K562 (cell line): Measurements from ENCODE around the gene OLFM3. TPM values are rescaled to one million over a fixed set of nuclear protein-coding genes. Genes with fewer than 3 reads are reported as not detected.

Source experiments
- ATAC-seq: fragments of 200-7000 bp; cut with Tn5 transposase; 3 replicates; pipeline ENCODE4 v1.9.1; 2020; ENCODE audit warnings: moderate library complexity
- BruUV-seq: library from RNA; stranded (reverse); fragments of 400-500 nt; replicated peaks from 2 replicates; lab custom pipeline; 2021; lab: Mats Ljungman, UMichigan
- CTCF ChIA-PET: fragments of 300-600 bp; formaldehyde crosslinking; extraction: SDS; loops from one replicate; lab custom pipeline; 2021; ENCODE audit warnings: low intra/inter-chr PET ratio; lab: Yijun Ruan, JAX
- POLR2A ChIA-PET: fragments of 300-600, 350-650 bp; sonication (Branson Sonifier 250); formaldehyde crosslinking; extraction: SDS; loops from one replicate; lab custom pipeline; 2021; ENCODE audit warnings: antibody characterized with exemption, inconsistent platforms; lab: Yijun Ruan, JAX
- DNase-seq, 4 experiments: peaks; one replicate each; pipeline versions ENCODE4 v3.0.0 to v3.0.0-alpha.2; 2011 to 2018; ENCODE audit warnings: low spot score in 3 of 4, mixed read lengths in 3 of 4; ENCODE audit errors: extremely low read depth in 1 of 4
- FAIRE-seq: peaks from 2 replicates; lab custom pipeline; 2011; peaks lifted over from hg19 to GRCh38; lab: Jason Lieb, UNC
- H2AFZ ChIP-seq: 2 replicates; pipeline ENCODE4 v1.6.0; 2011; ENCODE audit warnings: low read depth, low read length, control low read depth, inconsistent platforms
- H3K27ac ChIP-seq: fragments of 200-600 bp; 3 replicates; pipeline ENCODE4 v1.8.0; 2011; ENCODE audit warnings: low read depth, mild to moderate bottlenecking, control low read depth, inconsistent platforms, low read length, moderate library complexity, mixed read lengths; ENCODE audit errors: extremely low read depth
- H3K27me3 ChIP-seq, 2 experiments: fragments of 300-600 bp in 1 of 2; 2 replicates in 1 of 2; 3 replicates in 1 of 2; pipeline versions ENCODE4 v1.6.0 to v1.8.0; 2011; ENCODE audit warnings: inconsistent platforms in 2 of 2, low read length in 2 of 2, mild to moderate bottlenecking in 1 of 2, mixed read lengths in 1 of 2, moderate library complexity in 1 of 2; ENCODE audit not compliant: control insufficient read depth in 2 of 2, insufficient read depth in 2 of 2
- H3K36me3 ChIP-seq: fragments of 300-600 bp; 3 replicates; pipeline ENCODE4 v1.8.0; 2011; ENCODE audit warnings: mild to moderate bottlenecking, low read length, inconsistent platforms; ENCODE audit not compliant: control insufficient read depth, insufficient read depth
- H3K4me1 ChIP-seq, 2 experiments: fragments of 200-600 bp in 1 of 2; replicated peaks in 1 of 2; 2 replicates in 1 of 2; 3 replicates in 1 of 2; pipeline versions ENCODE4 v1.5.1 to v1.8.0; 2011; ENCODE audit warnings: inconsistent platforms in 2 of 2, low read length in 2 of 2, mild to moderate bottlenecking in 1 of 2, mixed read lengths in 1 of 2, moderate library complexity in 1 of 2; ENCODE audit not compliant: control insufficient read depth in 2 of 2, insufficient read depth in 2 of 2
- H3K4me2 ChIP-seq: 2 replicates; pipeline ENCODE4 v1.6.1; 2011; ENCODE audit warnings: low read length, control low read depth, inconsistent platforms, mixed read lengths; ENCODE audit not compliant: insufficient read depth
- H3K4me3 ChIP-seq: fragments of 200-600 bp; sonication (generic), shearing (Covaris generic); 2 replicates; pipeline ENCODE4 v1.5.1; 2016; ENCODE audit warnings: control low read depth, inconsistent platforms
- H3K79me2 ChIP-seq: fragments of 200-600 bp; 3 replicates; pipeline ENCODE4 v1.8.0; 2011; ENCODE audit warnings: low read length, inconsistent platforms; ENCODE audit not compliant: control insufficient read depth, insufficient read depth
- H3K9ac ChIP-seq, 2 experiments: 2 replicates each; pipeline versions ENCODE4 v1.6.0 to v1.6.1; 2011; ENCODE audit warnings: low read depth in 2 of 2, low read length in 2 of 2, control low read depth in 1 of 2, inconsistent platforms in 1 of 2, mild to moderate bottlenecking in 1 of 2, mixed read lengths in 1 of 2; ENCODE audit not compliant: insufficient read depth in 1 of 2
- H3K9me1 ChIP-seq: one replicate; pipeline ENCODE4 v1.6.0; 2011; ENCODE audit warnings: inconsistent platforms, mild to moderate bottlenecking, low read length, moderate library complexity; ENCODE audit not compliant: control insufficient read depth, insufficient read depth
- H3K9me3 ChIP-seq: replicated peaks from 2 replicates; pipeline ENCODE4 v1.5.1; 2011; ENCODE audit warnings: low read depth, low read length, inconsistent platforms; ENCODE audit not compliant: control insufficient read depth, insufficient read depth
- H4K20me1 ChIP-seq: replicated peaks from 2 replicates; pipeline ENCODE4 v1.6.1; 2011; ENCODE audit warnings: low read length, inconsistent platforms, mixed read lengths; ENCODE audit not compliant: control insufficient read depth, insufficient read depth
- CHD7 ChIP-seq: fragments of 200-600 bp; sonication (generic); IDR thresholded peaks from one replicate; pipeline ENCODE4 v1.6.1; 2012; ENCODE audit warnings: mild to moderate bottlenecking, low read depth, low read length, inconsistent platforms
- FOXP1 ChIP-seq: sonication (generic); formaldehyde crosslinking; IDR thresholded peaks from 2 replicates; pipeline ENCODE4 v1.8.0; 2022; ENCODE audit warnings: mild to moderate bottlenecking, missing genetic modification reagents
- LEF1 ChIP-seq: fragments of 450-650 bp; IDR thresholded peaks from 2 replicates; pipeline ENCODE4 v1.6.1; 2016; ENCODE audit warnings: mild to moderate bottlenecking
- NCOA1 ChIP-seq: fragments of 450-650 bp; IDR thresholded peaks from 2 replicates; pipeline ENCODE4 v1.6.1; 2016; ENCODE audit warnings: low read depth
- NELFE ChIP-seq: IDR thresholded peaks from 2 replicates; pipeline ENCODE4 v1.6.1; 2011; ENCODE audit warnings: mild to moderate bottlenecking; ENCODE audit not compliant: insufficient read depth, insufficient read length
- PCBP2 ChIP-seq: fragments of 200-400 bp; formaldehyde crosslinking; IDR thresholded peaks from 2 replicates; pipeline ENCODE4 v1.6.1; 2018; ENCODE audit warnings: low read length, low read depth, mild to moderate bottlenecking, moderate library complexity; ENCODE audit not compliant: poor library complexity, severe bottlenecking
- WGBS: fragments of 100-300 bp; shearing (Covaris generic); methylation state at CpG from one replicate; pipeline ENCODE4 v1.1.6; 2016; ENCODE audit warnings: low coverage, mixed read lengths; ENCODE audit not compliant: insufficient coverage; ENCODE audit errors: missing lambda C conversion rate; 5-methylcytosine and 5-hydroxymethylcytosine counted together
- in situ Hi-C: fragments of 300-500 bp; cut with MboI; formaldehyde crosslinking; loops from 4 replicates; pipeline ENCODE4 v1.15.0; 2018; ENCODE audit warnings: inconsistent platforms, mixed read lengths
- intact Hi-C: fragments of 100-400 bp; cut with micrococcal nuclease; formaldehyde crosslinking; loops from 2 replicates; pipeline ENCODE4 v1.14.2; 2022
- polyA plus RNA-seq, 8 experiments: library from polyadenylated mRNA; depleted of rRNA in 4 of 8; stranded (reverse) in 5 of 8; unstranded in 3 of 8; fragments of >200 nt; fragmentation: Nextera tagmentation in 2 of 8; fragmentation: Illumina TruSeq in 1 of 8; extraction: Ambion mirVana in 2 of 8; extraction: Trizol in 1 of 8; gene quantifications; 2 replicates each; pipeline versions ENCODE4 v1.2.1 to v1.2.3, GENCODE V29; 2011 to 2014; ENCODE audit warnings: inconsistent platforms in 1 of 8, missing spikeins in 1 of 8
- total RNA-seq, 7 experiments: library from RNA; depleted of rRNA in 6 of 7; stranded (reverse); fragments of >200 nt in 6 of 7; fragmentation: Illumina TruSeq in 2 of 7; extraction: Trizol in 2 of 7; gene quantifications; 2 replicates each; pipeline versions ENCODE4 v1.2.1 to v1.2.3, GENCODE V29; 2011 to 2021; ENCODE audit warnings: low replicate concordance in 1 of 7
- TF ChIP-seq, protein P1 (sequence below): fragments of 450-650 bp; formaldehyde crosslinking; IDR thresholded peaks from 2 replicates; pipeline ENCODE4 v1.4.0; 2020; ENCODE audit warnings: mild to moderate bottlenecking, moderate library complexity
- TF ChIP-seq, protein P2 (sequence below): fragments of 450-650 bp; IDR thresholded peaks from 2 replicates; pipeline ENCODE4 v1.6.1; 2014; ENCODE audit warnings: low read depth, mild to moderate bottlenecking, moderate library complexity, borderline replicate concordance

Gene OLFM3
- total and polyA plus RNA-seq, 9 of the 15 experiments (the other 6 are each of a cell fraction or from before 2014, with no cell fraction given): 0.07 TPM; not detected in 8

DNA sequence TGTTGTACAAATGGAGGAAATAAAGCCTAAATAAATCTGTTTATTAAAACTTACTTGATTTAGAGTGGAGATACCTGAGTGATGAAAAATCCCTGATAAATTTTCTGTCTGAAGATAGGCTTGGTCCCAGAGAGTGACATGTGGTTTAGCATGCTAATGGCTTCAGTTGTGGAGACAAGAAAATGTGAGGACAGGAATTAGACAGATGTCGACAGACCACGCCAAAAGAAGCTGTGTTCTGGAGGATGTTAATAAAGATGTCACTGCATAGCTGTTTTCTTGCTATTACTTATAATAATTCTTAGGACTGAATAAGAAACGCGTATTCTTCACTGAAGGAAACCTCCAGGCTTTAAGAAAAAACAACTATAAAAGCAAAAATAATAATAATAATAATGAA lies 154.9 kb downstream of the OLFM3 start:
- no peaks in the 10 kb centered on the region for H4K20me1 ChIP-seq
- H3K4me2 ChIP-seq: no peak overlapping the region
- POLR2A ChIA-PET: no interaction called here
- intact Hi-C loops (no loop called here), in situ Hi-C loops (no loop called here)
- no peaks in the 10 kb centered on the region for H3K9me1 ChIP-seq
- H3K36me3 ChIP-seq: no peaks in the 10 kb centered on the region
- no peak overlapping the region for H3K27ac ChIP-seq
- ATAC-seq (no peak), DNase-seq (no peak), FAIRE-seq (no peak)
- H3K27me3 ChIP-seq: no peaks in the 10 kb centered on the region
- H3K9ac ChIP-seq: no peak overlapping the region
- CTCF ChIA-PET: no interaction called here
- H2AFZ ChIP-seq: no peak overlapping the region
- BruUV-seq: no TSS peak
- H3K4me1 ChIP-seq: no peaks in the 10 kb centered on the region
- H3K4me3 ChIP-seq: no peak overlapping the region
- no peaks in the 10 kb centered on the region for H3K9me3 ChIP-seq
- H3K79me2 ChIP-seq: no peaks in the 10 kb centered on the region
- WGBS: 1% methylated on average over 4 of the region's 4 CpGs
- TF ChIP-seq LEF1: no peak
- no peak for TF ChIP-seq NCOA1
- TF ChIP-seq CHD7: no peak
- TF ChIP-seq, protein P1, sequence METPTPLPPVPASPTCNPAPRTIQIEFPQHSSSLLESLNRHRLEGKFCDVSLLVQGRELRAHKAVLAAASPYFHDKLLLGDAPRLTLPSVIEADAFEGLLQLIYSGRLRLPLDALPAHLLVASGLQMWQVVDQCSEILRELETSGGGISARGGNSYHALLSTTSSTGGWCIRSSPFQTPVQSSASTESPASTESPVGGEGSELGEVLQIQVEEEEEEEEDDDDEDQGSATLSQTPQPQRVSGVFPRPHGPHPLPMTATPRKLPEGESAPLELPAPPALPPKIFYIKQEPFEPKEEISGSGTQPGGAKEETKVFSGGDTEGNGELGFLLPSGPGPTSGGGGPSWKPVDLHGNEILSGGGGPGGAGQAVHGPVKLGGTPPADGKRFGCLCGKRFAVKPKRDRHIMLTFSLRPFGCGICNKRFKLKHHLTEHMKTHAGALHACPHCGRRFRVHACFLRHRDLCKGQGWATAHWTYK (CRISPR knock-in tag): no peak
- no peak for TF ChIP-seq NELFE
- TF ChIP-seq PCBP2: no peak
- no peak for TF ChIP-seq FOXP1 (CRISPR knock-in tag)
- TF ChIP-seq, protein P2, sequence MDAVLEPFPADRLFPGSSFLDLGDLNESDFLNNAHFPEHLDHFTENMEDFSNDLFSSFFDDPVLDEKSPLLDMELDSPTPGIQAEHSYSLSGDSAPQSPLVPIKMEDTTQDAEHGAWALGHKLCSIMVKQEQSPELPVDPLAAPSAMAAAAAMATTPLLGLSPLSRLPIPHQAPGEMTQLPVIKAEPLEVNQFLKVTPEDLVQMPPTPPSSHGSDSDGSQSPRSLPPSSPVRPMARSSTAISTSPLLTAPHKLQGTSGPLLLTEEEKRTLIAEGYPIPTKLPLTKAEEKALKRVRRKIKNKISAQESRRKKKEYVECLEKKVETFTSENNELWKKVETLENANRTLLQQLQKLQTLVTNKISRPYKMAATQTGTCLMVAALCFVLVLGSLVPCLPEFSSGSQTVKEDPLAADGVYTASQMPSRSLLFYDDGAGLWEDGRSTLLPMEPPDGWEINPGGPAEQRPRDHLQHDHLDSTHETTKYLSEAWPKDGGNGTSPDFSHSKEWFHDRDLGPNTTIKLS: no peak
